H1 (cell line): Measurements from ENCODE around the gene PRR29. TPM values are rescaled to one million over a fixed set of nuclear protein-coding genes. Genes with fewer than 3 reads are reported as not detected.

Source experiments
- CTCF ChIA-PET: fragments of 300-600 bp; sonication (Branson Sonifier 250); formaldehyde crosslinking; loops from one replicate; lab custom pipeline; 2021; ENCODE audit not compliant: partially characterized antibody; lab: Charles Lee
- POLR2A ChIA-PET: fragments of 300-600 bp; sonication (Branson Sonifier 250); formaldehyde crosslinking; loops from one replicate; lab custom pipeline; 2021; ENCODE audit warnings: inconsistent platforms; ENCODE audit not compliant: partially characterized antibody; lab: Charles Lee
- DNase-seq, 2 experiments: peaks; one replicate each; pipeline versions ENCODE4 v3.0.0 to v3.0.0-alpha.2; 2010 to 2022; ENCODE audit warnings: low spot score in 2 of 2, low read depth in 1 of 2, mixed read lengths in 1 of 2
- FAIRE-seq: peaks from 2 replicates; lab custom pipeline; 2011; peaks lifted over from hg19 to GRCh38; lab: Jason Lieb, UNC
- H2AFZ ChIP-seq: 2 replicates; pipeline ENCODE4 v1.8.1; 2012; ENCODE audit warnings: low read length, inconsistent platforms
- H2AK5ac ChIP-seq: 2 replicates; pipeline ENCODE4 v1.6.1; 2013; ENCODE audit warnings: low read depth, low read length
- H2BK120ac ChIP-seq: replicated peaks from 2 replicates; pipeline ENCODE3; 2013; ENCODE audit warnings: low read depth, low read length, inconsistent platforms
- H2BK12ac ChIP-seq: 2 replicates; pipeline ENCODE4 v1.6.1; 2013; ENCODE audit warnings: low read depth, low read length
- H2BK15ac ChIP-seq: 2 replicates; pipeline ENCODE4 v1.6.1; 2013; ENCODE audit warnings: low read length
- H2BK20ac ChIP-seq: 2 replicates; pipeline ENCODE4 v1.6.1; 2013; ENCODE audit warnings: low read length
- H2BK5ac ChIP-seq: 2 replicates; pipeline ENCODE4 v1.6.1; 2013; ENCODE audit warnings: low read depth, low read length
- H3K14ac ChIP-seq: 2 replicates; pipeline ENCODE4 v1.6.1; 2013; ENCODE audit warnings: inconsistent platforms; ENCODE audit not compliant: insufficient read length
- H3K18ac ChIP-seq: 2 replicates; pipeline ENCODE4 v1.6.1; 2013; ENCODE audit warnings: low read length; ENCODE audit errors: extremely low read depth
- H3K23ac ChIP-seq: 2 replicates; pipeline ENCODE4 v1.6.1; 2013; ENCODE audit warnings: inconsistent platforms; ENCODE audit not compliant: insufficient read length
- H3K23me2 ChIP-seq: 2 replicates; pipeline ENCODE4 v1.6.1; 2013; ENCODE audit warnings: low read depth, low read length
- H3K27ac ChIP-seq: 2 replicates; pipeline ENCODE4 v1.6.1; 2011; ENCODE audit warnings: low read depth, low read length, inconsistent platforms
- H3K27me3 ChIP-seq, 4 experiments: replicated peaks in 1 of 4; 1 replicate in 1 of 4; 2 replicates in 3 of 4; pipeline versions ENCODE4 v1.6.1 to v1.8.1; 2011 to 2013; ENCODE audit warnings: low read length in 3 of 4, mild to moderate bottlenecking in 3 of 4, inconsistent platforms in 2 of 4, mixed read lengths in 2 of 4, moderate library complexity in 1 of 4; ENCODE audit not compliant: control insufficient read depth in 3 of 4, insufficient read depth in 3 of 4; ENCODE audit errors: extremely low read depth in 1 of 4
- H3K36me3 ChIP-seq, 4 experiments: 2 replicates each; pipeline versions ENCODE4 v1.6.1 to v1.8.1; 2011 to 2013; ENCODE audit warnings: mild to moderate bottlenecking in 4 of 4, low read length in 3 of 4, moderate library complexity in 2 of 4, control low read depth in 1 of 4, inconsistent platforms in 1 of 4; ENCODE audit not compliant: insufficient read depth in 4 of 4, control insufficient read depth in 2 of 4
- H3K4ac ChIP-seq: replicated peaks from 2 replicates; pipeline ENCODE3; 2013; ENCODE audit warnings: low read length, low read depth, mixed read lengths, inconsistent platforms; ENCODE audit not compliant: insufficient read length
- H3K4me1 ChIP-seq, 4 experiments: replicated peaks in 1 of 4; 1 replicate in 1 of 4; 2 replicates in 3 of 4; pipeline versions ENCODE4 v1.6.1 to v1.8.1; 2011 to 2013; ENCODE audit warnings: low read length in 3 of 4, inconsistent platforms in 2 of 4, mixed read lengths in 1 of 4; ENCODE audit not compliant: insufficient read depth in 4 of 4, control insufficient read depth in 3 of 4
- H3K4me2 ChIP-seq, 2 experiments: 2 replicates each; pipeline versions ENCODE4 v1.6.1 to v1.8.1; 2011 to 2013; ENCODE audit warnings: low read depth in 2 of 2, low read length in 2 of 2, control low read depth in 1 of 2, inconsistent platforms in 1 of 2, mild to moderate bottlenecking in 1 of 2; ENCODE audit not compliant: insufficient read depth in 1 of 2
- H3K4me3 ChIP-seq, 4 experiments: fragments of 200-600, 300-600 bp in 1 of 4; sonication (generic), shearing (Covaris generic), sonication (Bioruptor Twin) in 1 of 4; 2 replicates each; pipeline versions ENCODE4 v1.5.1 to v1.8.1; 2011 to 2016; ENCODE audit warnings: low read length in 4 of 4, low read depth in 3 of 4, control low read depth in 2 of 4, inconsistent platforms in 2 of 4, mild to moderate bottlenecking in 2 of 4, mixed read lengths in 1 of 4, moderate library complexity in 1 of 4; ENCODE audit not compliant: insufficient read depth in 2 of 4; ENCODE audit errors: extremely low read depth in 1 of 4
- H3K56ac ChIP-seq: replicated peaks from 2 replicates; pipeline ENCODE3; 2013; ENCODE audit warnings: low read depth, mild to moderate bottlenecking, mixed read lengths, low read length, inconsistent platforms; ENCODE audit not compliant: insufficient read length
- H3K79me1 ChIP-seq: 2 replicates; pipeline ENCODE4 v1.6.1; 2013; ENCODE audit warnings: low read depth, low read length, control low read depth
- H3K79me2 ChIP-seq, 2 experiments: 2 replicates each; pipeline versions ENCODE4 v1.6.1 to v1.8.1; 2012 to 2013; ENCODE audit warnings: low read length in 2 of 2, mild to moderate bottlenecking in 2 of 2, inconsistent platforms in 1 of 2; ENCODE audit not compliant: insufficient read depth in 2 of 2, control insufficient read depth in 1 of 2
- H3K9ac ChIP-seq, 4 experiments: replicated peaks in 1 of 4; 1 replicate in 1 of 4; 2 replicates in 3 of 4; pipeline versions ENCODE4 v1.6.1 to v1.8.1; 2011 to 2013; ENCODE audit warnings: low read depth in 3 of 4, low read length in 3 of 4, control low read depth in 2 of 4, mild to moderate bottlenecking in 2 of 4, moderate library complexity in 2 of 4, inconsistent platforms in 1 of 4; ENCODE audit errors: extremely low read depth in 1 of 4
- H3K9me3 ChIP-seq, 2 experiments: 2 replicates each; pipeline versions ENCODE4 v1.6.1 to v1.8.1; 2012 to 2013; ENCODE audit warnings: mild to moderate bottlenecking in 2 of 2, moderate library complexity in 2 of 2, control low read depth in 1 of 2, inconsistent platforms in 1 of 2, low read depth in 1 of 2, low read length in 1 of 2, mixed read lengths in 1 of 2; ENCODE audit not compliant: insufficient read depth in 2 of 2
- H4K20me1 ChIP-seq, 2 experiments: replicated peaks in 1 of 2; 2 replicates each; pipeline versions ENCODE3 to v1.8.1; 2011 to 2013; ENCODE audit warnings: inconsistent platforms in 2 of 2, low read length in 2 of 2, mild to moderate bottlenecking in 1 of 2; ENCODE audit not compliant: insufficient read depth in 2 of 2, control insufficient read depth in 1 of 2
- H4K5ac ChIP-seq: 2 replicates; pipeline ENCODE4 v1.6.1; 2013; ENCODE audit warnings: low read length, low read depth, mixed read lengths, inconsistent platforms; ENCODE audit not compliant: insufficient read length
- H4K8ac ChIP-seq: 2 replicates; pipeline ENCODE4 v1.8.0; 2013; ENCODE audit warnings: mild to moderate bottlenecking, moderate library complexity, low read length, inconsistent platforms; ENCODE audit not compliant: insufficient read depth; ENCODE audit errors: extremely low read depth
- H4K91ac ChIP-seq: replicated peaks from 2 replicates; pipeline ENCODE3; 2013; ENCODE audit warnings: low read length, mixed read lengths, inconsistent platforms; ENCODE audit not compliant: insufficient read length
- BACH1 ChIP-seq: IDR thresholded peaks from 2 replicates; pipeline ENCODE4 v1.6.1; 2012; ENCODE audit warnings: low read length, improper control_type of control experiment
- BCL11A ChIP-seq, 2 experiments: IDR thresholded peaks; one replicate each; pipeline ENCODE4 v1.6.1; 2011; ENCODE audit warnings: low read depth in 2 of 2, low read length in 2 of 2, mild to moderate bottlenecking in 2 of 2
- CBX8 ChIP-seq: fragments of 300-800, 300-1000 bp; sonication (generic); IDR thresholded peaks from 2 replicates; pipeline ENCODE4 v1.7.1; 2016; ENCODE audit warnings: low read depth, low read length, borderline replicate concordance
- CEBPB ChIP-seq: IDR thresholded peaks from 2 replicates; pipeline ENCODE4 v1.6.1; 2012; ENCODE audit warnings: low read depth, low read length
- EP300 ChIP-seq, 2 experiments: IDR thresholded peaks; 1 replicate in 1 of 2; 2 replicates in 1 of 2; pipeline ENCODE4 v1.6.1; 2011 to 2012; ENCODE audit warnings: low read depth in 2 of 2, low read length in 2 of 2, mild to moderate bottlenecking in 2 of 2, borderline replicate concordance in 1 of 2, inconsistent platforms in 1 of 2, moderate library complexity in 1 of 2
- JUN ChIP-seq: IDR thresholded peaks from 2 replicates; pipeline ENCODE4 v1.6.1; 2011; ENCODE audit warnings: low read depth, mild to moderate bottlenecking, improper control_type of control experiment, low read length
- POLR2A ChIP-seq, 2 experiments: IDR thresholded peaks; 1 replicate in 1 of 2; 2 replicates in 1 of 2; pipeline ENCODE4 v1.6.1; 2011; ENCODE audit warnings: low read depth in 2 of 2, low read length in 2 of 2, mild to moderate bottlenecking in 2 of 2; ENCODE audit errors: control extremely low read depth in 1 of 2
- POLR2AphosphoS5 ChIP-seq: IDR thresholded peaks from 2 replicates; pipeline ENCODE4 v1.6.1; 2011; ENCODE audit warnings: low read depth, low read length
- SIRT6 ChIP-seq: IDR thresholded peaks from one replicate; pipeline ENCODE4 v1.7.1; 2012; ENCODE audit warnings: low read length, inconsistent platforms
- SP4 ChIP-seq: IDR thresholded peaks from 2 replicates; pipeline ENCODE4 v1.6.1; 2012; ENCODE audit warnings: low read length, inconsistent platforms
- TAF1 ChIP-seq: IDR thresholded peaks from 2 replicates; pipeline ENCODE4 v1.6.1; 2011; ENCODE audit warnings: mild to moderate bottlenecking, low read depth, low read length
- TBP ChIP-seq: IDR thresholded peaks from 2 replicates; pipeline ENCODE4 v1.6.1; 2011; ENCODE audit warnings: low read depth, low read length, improper control_type of control experiment
- TEAD4 ChIP-seq: IDR thresholded peaks from 2 replicates; pipeline ENCODE4 v1.6.1; 2012; ENCODE audit warnings: low read depth, low read length, inconsistent platforms, mixed read lengths
- WGBS, 2 experiments: shearing (Covaris generic) in 1 of 2; methylation state at CpG; one replicate each; pipeline versions ENCODE4 v1.1.6 to v1.1.7; 2013 to 2015; ENCODE audit warnings: low lambda C conversion rate in 2 of 2, mixed read lengths in 2 of 2, inconsistent platforms in 1 of 2, low coverage in 1 of 2, missing lambda C conversion rate in 1 of 2; ENCODE audit not compliant: insufficient replicate concordance in 2 of 2, insufficient coverage in 1 of 2, insufficient read length in 1 of 2; ENCODE audit errors: extremely low coverage in 1 of 2, missing lambda C conversion rate in 1 of 2; 5-methylcytosine and 5-hydroxymethylcytosine counted together
- polyA plus RNA-seq, 7 experiments: library from polyadenylated mRNA; depleted of rRNA in 3 of 7; stranded (reverse) in 5 of 7; unstranded in 2 of 7; fragments of >200 nt in 5 of 7; fragments of 200-250 nt in 2 of 7; gene quantifications; 1 replicate in 5 of 7; 2 replicates in 1 of 7; 4 replicates in 1 of 7; pipeline versions ENCODE4 v1.2.1 to v1.2.3, GENCODE V29; 2011 to 2013; ENCODE audit warnings: missing spikeins in 2 of 7, mixed read lengths in 2 of 7
- total RNA-seq: library from RNA; stranded (reverse); fragmentation: NEBNext Ultra II Directional; extraction: Animal tissue kit (Norgen Biotek cat#: 25700); gene quantifications from 2 replicates; pipeline ENCODE4 v1.2.1, GENCODE V29; 2021

The PRR29 gene
- total and polyA plus RNA-seq, 2 of the 8 experiments (the other 6 are each of a cell fraction or from before 2014, with no cell fraction given) = 0.67 to 0.83 TPM

DNA sequence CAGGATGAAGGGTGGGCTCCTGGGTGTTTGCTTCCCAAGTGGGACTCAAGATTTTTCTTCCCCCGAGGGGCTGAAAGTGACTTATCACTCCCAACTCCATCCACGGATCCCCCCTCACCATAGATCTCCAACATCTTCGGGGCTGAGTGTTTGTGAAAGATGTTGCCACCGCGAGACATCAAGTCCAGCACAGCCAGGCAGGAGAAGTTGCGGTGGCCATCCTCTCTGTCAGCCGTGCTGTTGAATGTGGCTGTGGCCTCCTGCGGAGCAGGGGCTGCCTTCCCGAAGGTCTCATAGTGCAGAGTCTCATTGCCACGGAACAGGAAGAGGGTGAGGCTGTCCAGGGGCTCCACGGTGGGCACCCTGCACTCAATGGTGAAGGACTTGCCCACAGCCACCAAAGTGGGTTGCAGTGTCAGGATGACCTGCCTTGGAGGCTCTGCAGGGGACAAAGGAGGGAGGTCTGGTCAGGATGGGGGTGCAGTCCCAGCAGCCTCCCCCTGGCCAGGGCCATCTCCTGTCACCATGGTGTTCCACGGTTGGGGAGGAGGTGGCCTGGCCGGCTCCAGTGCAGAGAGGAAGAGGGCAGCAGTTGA lies 5.5 kb downstream of the PRR29 start:
- Histone ChIP-seq H3K36me3 (no peaks in the 10 kb centered on the region), H3K23me2 (peaks cover 7% of the 10 kb centered on the region; the same call in 1 of the 2 replicates), H2AK5ac (no peak overlapping the region), H4K8ac (no peak overlapping the region; the same call in 1 of the 2 replicates), H3K9me3 (no peaks in the 10 kb centered on the region), H4K20me1 (peaks cover 0 to 5% of the 10 kb centered on the region in 2 experiments), H2BK20ac (no peak overlapping the region), H3K79me1 (no peaks in the 10 kb centered on the region), H2BK15ac (no peak overlapping the region), H3K9ac (no peak overlapping the region), H3K14ac (no peak overlapping the region), H3K79me2 (no peaks in the 10 kb centered on the region), H3K27ac (no peak overlapping the region), H4K5ac (no peak overlapping the region), H2BK120ac (no peak overlapping the region), H3K4me1 (peaks cover 0 to 12% (median 6%) of the 10 kb centered on the region in 4 experiments; a peak in 4 of 7 replicates), H3K56ac (no peak overlapping the region), H2AFZ (no peak overlapping the region), H4K91ac (no peak overlapping the region), H3K27me3 (peaks cover 0 to 14% (median 8%) of the 10 kb centered on the region in 4 experiments; a peak in 4 of 7 replicates), H3K4ac (no peak overlapping the region), H2BK5ac (no peak overlapping the region), H3K4me2 (no peak overlapping the region), H3K18ac (no peak overlapping the region), H2BK12ac (no peak overlapping the region), H3K23ac (no peak overlapping the region), H3K4me3 (no peak overlapping the region)
- FAIRE-seq (no peak), DNase-seq (peak in 1 of 2 experiments; percentile 20)
- POLR2A ChIA-PET = interaction anchor here (1.3 kb wide), 1 partner anchor 142 kb away, joined by 4 read pairs; no protein-coding TSS in a partner anchor
- CTCF ChIA-PET = interaction anchor here (0.7 kb wide), 1 partner anchor 22 kb away, joined by 3 read pairs; no protein-coding TSS in a partner anchor
- 83% methylated on average over 13 of the region's 13 CpGs; no CpG with 5 or more reads in 1 of the 2 experiments for WGBS, 2 experiments
- TF ChIP-seq BCL11A (IDR thresholded peaks at IDR 0.05; ENCODE audit: low read depth in 2 of 2, low read length in 2 of 2) (no peak), POLR2A (IDR thresholded peaks at IDR 0.05; ENCODE audit: control extremely low read depth in 1 of 2, low read depth in 2 of 2, low read length in 2 of 2) (no peak), TAF1 (no peak), SP4 (no peak), POLR2AphosphoS5 (no peak), SIRT6 (no peak), CEBPB (no peak), JUN (no peak), BACH1 (no peak), TEAD4 (no peak), CBX8 (no peak), EP300 (IDR thresholded peaks at IDR 0.05; ENCODE audit: borderline replicate concordance in 1 of 2, low read depth in 2 of 2, low read length in 2 of 2) (no peak), TBP (no peak)
